PC-9 (cell line): ENCODE measurements around the gene HOXA11. TPM values are rescaled to one million over a fixed set of nuclear protein-coding genes. Genes with fewer than 3 reads are reported as not detected.

Experiments used
- BruUV-seq: library from RNA; stranded (reverse); fragments of 400-500 nt; replicated peaks from 2 replicates; lab custom pipeline; 2021; lab: Mats Ljungman, UMichigan
- CTCF ChIA-PET: fragments of 300-600 bp; sonication (Branson Sonifier 250); formaldehyde crosslinking; loops from one replicate; lab custom pipeline; 2022; ENCODE audit warnings: antibody characterized with exemption; lab: Charles Lee
- POLR2A ChIA-PET: fragments of 300-600 bp; sonication (Branson Sonifier 250); formaldehyde crosslinking; loops from one replicate; lab custom pipeline; 2022; ENCODE audit warnings: antibody characterized with exemption; ENCODE audit not compliant: unreplicated experiment; lab: Charles Lee
- DNase-seq, 2 experiments: peaks; one replicate each; pipeline versions ENCODE4 v3.0.0 to v3.0.0-alpha.2; 2015 to 2022; ENCODE audit warnings: mixed read lengths in 1 of 2
- H2AFZ ChIP-seq: fragments of 200-600 bp; sonication (generic); 2 replicates; pipeline ENCODE4 v1.8.1; 2017; ENCODE audit warnings: antibody characterized with exemption
- H3F3A ChIP-seq: fragments of 200-600 bp; sonication (generic); 2 replicates; pipeline ENCODE4 v1.8.1; 2017; ENCODE audit warnings: antibody characterized with exemption, mild to moderate bottlenecking, low read depth; ENCODE audit not compliant: insufficient read depth
- H3K27ac ChIP-seq: fragments of 200-600 bp; sonication (generic); 2 replicates; pipeline ENCODE4 v1.6.1; 2016; ENCODE audit warnings: mixed run types
- H3K27me3 ChIP-seq: fragments of 200-600 bp; sonication (generic); 2 replicates; pipeline ENCODE4 v1.6.1; 2016; ENCODE audit warnings: low read depth, mixed run types; ENCODE audit not compliant: insufficient read depth
- H3K36me3 ChIP-seq: fragments of 200-600 bp; sonication (generic); 2 replicates; pipeline ENCODE4 v1.6.1; 2016; ENCODE audit warnings: low read depth, mixed run types
- H3K4me1 ChIP-seq: fragments of 200-600 bp; sonication (generic); replicated peaks from 2 replicates; pipeline ENCODE4 v1.6.1; 2016; ENCODE audit warnings: mixed run types; ENCODE audit not compliant: insufficient read depth
- H3K4me2 ChIP-seq: fragments of 200-600 bp; sonication (generic); 2 replicates; pipeline ENCODE4 v1.6.1; 2017; ENCODE audit warnings: mixed run types
- H3K4me3 ChIP-seq: fragments of 200-600 bp; sonication (generic); 2 replicates; pipeline ENCODE4 v1.6.1; 2016; ENCODE audit warnings: mixed run types
- H3K79me2 ChIP-seq: fragments of 200-600 bp; sonication (generic); 2 replicates; pipeline ENCODE4 v1.6.1; 2017; ENCODE audit warnings: low read depth, mixed run types
- H3K9me2 ChIP-seq: fragments of 200-600 bp; sonication (generic); 2 replicates; pipeline ENCODE4 v1.8.1; 2017; ENCODE audit warnings: mild to moderate bottlenecking; ENCODE audit not compliant: insufficient read depth
- H3K9me3 ChIP-seq: fragments of 200-600 bp; sonication (generic); 2 replicates; pipeline ENCODE4 v1.8.1; 2016; ENCODE audit warnings: low read depth; ENCODE audit not compliant: insufficient read depth
- H4K20me1 ChIP-seq: fragments of 200-600 bp; sonication (generic); 2 replicates; pipeline ENCODE4 v1.8.1; 2017; ENCODE audit not compliant: insufficient read depth
- EZH2 ChIP-seq: fragments of 200-600 bp; sonication (generic); IDR thresholded peaks from 2 replicates; pipeline ENCODE4 v1.8.0; 2017; ENCODE audit warnings: antibody characterized with exemption, low read depth
- intact Hi-C: fragments of 100-400 bp; cut with micrococcal nuclease; formaldehyde crosslinking; loops from one replicate; pipeline ENCODE4 v1.10.0; 2022; ENCODE audit not compliant: unreplicated experiment
- total RNA-seq: library from RNA; stranded (reverse); gene quantifications from 2 replicates; pipeline ENCODE4 v1.2.3, GENCODE V29; 2021
- TF ChIP-seq, protein P1 (sequence below): fragments of 200-600 bp; sonication (generic); conservative IDR thresholded peaks from 2 replicates; pipeline ENCODE4 v1.6.1; 2017; ENCODE audit warnings: mixed run types, antibody characterized with exemption, mild to moderate bottlenecking, moderate library complexity

The HOXA11 gene
- total RNA-seq, 1 experiment from 2014 or later: 0.26 TPM

DNA sequence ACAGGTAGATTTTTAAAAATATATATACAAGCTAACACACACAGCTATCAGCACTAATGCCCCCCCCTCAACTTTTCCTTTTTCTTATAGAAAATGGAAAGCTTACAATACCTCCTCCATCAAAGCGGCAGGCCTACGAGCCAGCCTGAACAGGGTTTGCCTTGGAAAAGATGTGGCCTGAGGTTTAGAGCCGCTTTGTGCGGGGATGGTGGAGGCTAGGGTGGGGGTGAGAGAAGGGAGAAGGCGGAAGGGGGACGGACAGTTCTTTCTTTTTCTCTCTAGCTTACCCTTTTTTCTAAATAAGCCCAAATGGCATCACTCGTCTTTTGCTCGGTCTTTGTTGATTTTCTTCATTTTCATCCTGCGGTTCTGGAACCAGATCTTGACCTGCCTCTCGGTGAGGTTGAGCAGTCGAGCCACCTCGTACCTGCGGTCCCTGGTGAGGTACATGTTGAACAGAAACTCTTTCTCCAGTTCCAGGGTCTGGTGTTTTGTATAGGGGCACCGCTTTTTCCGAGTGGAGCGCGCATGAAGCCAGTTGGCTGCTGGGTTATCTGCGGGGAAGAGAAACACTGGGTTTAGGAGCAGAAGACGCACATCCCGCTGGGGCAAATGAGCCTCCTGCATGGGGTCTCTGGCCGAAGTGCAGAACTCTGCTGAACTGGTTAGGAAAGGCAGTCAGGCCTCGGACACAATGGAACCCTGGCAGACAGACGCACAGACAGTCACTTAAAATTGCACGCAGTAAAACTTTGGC, 21.6 kb downstream of the HOXA11 start:
- BruUV-seq: no TSS peak
- Histone ChIP-seq H2AFZ (no peak overlapping the region), H3K4me2 (no peak overlapping the region), H3K27ac (no peak overlapping the region), H3K36me3 (no peaks in the 10 kb centered on the region), H3F3A (peaks cover 26% of the 10 kb centered on the region), H4K20me1 (no peaks in the 10 kb centered on the region), H3K4me1 (0 out of 2 replicates have a peak, but pooled peaks cover 3% of the 10 kb centered on the region), H3K27me3 (no peaks in the 10 kb centered on the region), H3K9me3 (no peaks in the 10 kb centered on the region), H3K9me2 (no peaks in the 10 kb centered on the region), H3K79me2 (no peaks in the 10 kb centered on the region), H3K4me3 (no peak overlapping the region)
- intact Hi-C loops: loop anchor here (5.0 to 10.0 kb wide), 3 partner anchors 931 to 1596 kb away; no protein-coding TSS in a partner anchor
- DNase-seq: no peak
- TF ChIP-seq, protein P1, sequence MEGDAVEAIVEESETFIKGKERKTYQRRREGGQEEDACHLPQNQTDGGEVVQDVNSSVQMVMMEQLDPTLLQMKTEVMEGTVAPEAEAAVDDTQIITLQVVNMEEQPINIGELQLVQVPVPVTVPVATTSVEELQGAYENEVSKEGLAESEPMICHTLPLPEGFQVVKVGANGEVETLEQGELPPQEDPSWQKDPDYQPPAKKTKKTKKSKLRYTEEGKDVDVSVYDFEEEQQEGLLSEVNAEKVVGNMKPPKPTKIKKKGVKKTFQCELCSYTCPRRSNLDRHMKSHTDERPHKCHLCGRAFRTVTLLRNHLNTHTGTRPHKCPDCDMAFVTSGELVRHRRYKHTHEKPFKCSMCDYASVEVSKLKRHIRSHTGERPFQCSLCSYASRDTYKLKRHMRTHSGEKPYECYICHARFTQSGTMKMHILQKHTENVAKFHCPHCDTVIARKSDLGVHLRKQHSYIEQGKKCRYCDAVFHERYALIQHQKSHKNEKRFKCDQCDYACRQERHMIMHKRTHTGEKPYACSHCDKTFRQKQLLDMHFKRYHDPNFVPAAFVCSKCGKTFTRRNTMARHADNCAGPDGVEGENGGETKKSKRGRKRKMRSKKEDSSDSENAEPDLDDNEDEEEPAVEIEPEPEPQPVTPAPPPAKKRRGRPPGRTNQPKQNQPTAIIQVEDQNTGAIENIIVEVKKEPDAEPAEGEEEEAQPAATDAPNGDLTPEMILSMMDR: no peak
- TF ChIP-seq EZH2: no peak
- POLR2A ChIA-PET: interaction anchor here (0.6 kb wide), 1 partner anchor 786 kb away, joined by 5 read pairs; no protein-coding TSS in a partner anchor
- CTCF ChIA-PET: interaction anchor here (0.9 to 3.1 kb wide), 3 partner anchors 404 to 794 kb away, joined by 3 to 24 read pairs (median 11); no protein-coding TSS in a partner anchor

DNA sequence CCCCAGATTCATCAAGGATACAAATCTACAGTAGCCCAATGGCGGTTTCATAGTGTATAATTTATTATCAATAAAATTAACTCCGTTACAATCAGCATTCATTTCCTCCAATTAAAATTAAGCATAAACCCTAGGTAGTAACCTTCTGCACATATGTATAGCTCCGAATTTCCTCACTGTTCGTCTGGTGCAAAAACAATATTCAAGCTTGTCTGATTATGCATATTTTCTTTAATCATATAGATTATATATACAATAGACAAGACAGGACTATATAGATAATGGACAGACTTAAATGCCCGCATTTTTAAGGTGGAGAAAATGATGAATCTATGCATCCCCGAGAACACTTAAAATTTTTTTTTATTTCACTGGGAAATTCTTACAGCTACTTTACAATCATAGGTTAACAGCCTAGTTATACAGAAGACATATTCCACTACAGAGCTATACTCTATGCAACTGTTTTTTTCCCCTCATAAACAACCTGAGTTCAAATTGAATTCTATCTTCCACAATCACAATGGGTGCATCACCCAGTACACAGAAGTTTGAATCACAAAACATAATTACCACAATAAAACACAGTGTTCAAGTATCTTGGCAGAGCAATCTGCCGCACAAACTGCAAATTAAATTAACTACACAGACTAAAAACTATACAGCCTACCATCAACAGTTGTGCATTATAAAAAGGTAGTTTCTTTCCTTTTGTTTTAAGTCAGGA, 22.3 kb downstream of the HOXA11 start:
- H3K27ac ChIP-seq: no peak overlapping the region
- no peak overlapping the region for H2AFZ ChIP-seq
- DNase-seq: no peak
- intact Hi-C loops: loop anchor here (5.0 to 10.0 kb wide), 3 partner anchors 932 to 1595 kb away; no protein-coding TSS in a partner anchor
- no TSS peak for BruUV-seq
- no peaks in the 10 kb centered on the region for H3K9me3 ChIP-seq
- no peak overlapping the region for H3K4me2 ChIP-seq
- H3K4me3 ChIP-seq: no peak overlapping the region
- no peaks in the 10 kb centered on the region for H3K79me2 ChIP-seq
- H3K27me3 ChIP-seq: no peaks in the 10 kb centered on the region
- H4K20me1 ChIP-seq: no peaks in the 10 kb centered on the region
- POLR2A ChIA-PET: interaction anchor here (0.6 to 0.7 kb wide), 2 partner anchors 786 to 1011 kb away, joined by 5 read pairs; partner anchors contain the start of gene NFE2L3
- CTCF ChIA-PET: interaction anchor here (0.9 to 3.1 kb wide), 4 partner anchors 403 to 794 kb away, joined by 3 to 24 read pairs (median 7); no protein-coding TSS in a partner anchor
- TF ChIP-seq, protein P1: no peak
- TF ChIP-seq EZH2: no peak
- peaks cover 18% of the 10 kb centered on the region for H3F3A ChIP-seq
- no peaks in the 10 kb centered on the region for H3K36me3 ChIP-seq
- no peaks in the 10 kb centered on the region for H3K9me2 ChIP-seq
- 0 out of 2 replicates have a peak, but pooled peaks cover 3% of the 10 kb centered on the region for H3K4me1 ChIP-seq
